GM18505 (cell line): Measurements from ENCODE around the gene FSHR.

Experiments
- ATAC-seq: cut with Tn5 transposase; IDR thresholded peaks from one replicate; pipeline ENCODE4 v1.9.1; 2021; ENCODE audit not compliant: unreplicated experiment
- POLR2A ChIP-seq: IDR thresholded peaks from 4 replicates; pipeline ENCODE4 v1.6.1; 2011; ENCODE audit warnings: borderline replicate concordance; ENCODE audit not compliant: insufficient read depth, insufficient read length; ENCODE audit errors: extremely low read depth

The FSHR gene

DNA sequence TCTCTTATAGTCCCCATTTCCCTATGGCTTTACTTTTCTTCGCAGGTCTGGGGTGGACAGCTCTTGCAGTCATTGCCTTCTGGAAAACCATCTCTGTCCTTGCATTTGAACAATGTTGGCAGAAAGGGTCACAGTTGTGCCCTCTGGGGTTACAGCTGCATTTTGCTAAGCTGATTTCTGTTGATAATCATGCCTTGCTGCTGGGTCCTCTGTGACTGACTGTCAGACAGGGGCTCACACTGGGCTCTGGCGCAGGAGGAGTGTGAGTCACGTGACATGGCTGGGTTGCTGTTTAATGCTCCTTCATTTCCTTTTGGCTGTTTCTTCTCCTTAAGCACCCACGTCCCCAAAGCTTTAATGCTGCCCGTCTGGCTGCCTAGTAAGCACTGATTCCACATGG, 202.2 kb downstream of the FSHR start:
- no peak for ATAC-seq
- no peak for TF ChIP-seq POLR2A

DNA sequence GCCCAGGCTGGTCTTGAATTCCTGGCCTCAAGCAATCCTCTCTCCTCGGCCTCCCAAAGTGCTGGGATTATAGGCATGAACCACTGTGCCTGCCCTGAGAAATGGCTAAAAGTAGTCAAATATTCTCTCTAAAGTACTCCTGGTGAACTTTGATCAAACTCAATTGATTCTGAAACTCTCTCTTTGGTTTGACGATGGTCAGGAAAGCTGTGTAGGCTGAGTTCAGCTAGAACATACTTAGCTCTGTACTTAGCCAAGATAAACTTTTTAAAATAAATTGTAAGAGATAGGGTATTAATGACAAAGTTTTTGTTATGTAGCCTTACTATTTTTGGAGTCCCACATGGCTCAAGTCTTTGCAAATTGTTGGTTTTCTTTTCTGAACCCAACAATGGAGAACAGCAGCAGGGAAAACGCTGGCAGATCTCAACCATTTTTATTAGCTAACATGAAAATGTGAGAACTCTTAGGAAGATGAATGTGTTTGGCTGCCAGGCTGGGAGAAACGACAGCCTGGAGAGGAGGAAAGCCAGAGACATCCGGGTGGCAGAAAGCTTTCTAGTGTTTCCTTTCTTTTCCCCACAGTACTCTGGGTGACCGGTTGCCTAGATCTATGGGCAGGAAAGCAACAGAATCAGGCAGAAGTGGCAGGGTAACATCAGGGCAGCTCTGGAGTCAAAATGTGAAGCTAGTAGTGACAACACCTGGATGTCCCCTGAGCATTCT, 205.8 kb downstream of the FSHR start:
- TF ChIP-seq POLR2A, result no peak
- no peak for ATAC-seq

DNA sequence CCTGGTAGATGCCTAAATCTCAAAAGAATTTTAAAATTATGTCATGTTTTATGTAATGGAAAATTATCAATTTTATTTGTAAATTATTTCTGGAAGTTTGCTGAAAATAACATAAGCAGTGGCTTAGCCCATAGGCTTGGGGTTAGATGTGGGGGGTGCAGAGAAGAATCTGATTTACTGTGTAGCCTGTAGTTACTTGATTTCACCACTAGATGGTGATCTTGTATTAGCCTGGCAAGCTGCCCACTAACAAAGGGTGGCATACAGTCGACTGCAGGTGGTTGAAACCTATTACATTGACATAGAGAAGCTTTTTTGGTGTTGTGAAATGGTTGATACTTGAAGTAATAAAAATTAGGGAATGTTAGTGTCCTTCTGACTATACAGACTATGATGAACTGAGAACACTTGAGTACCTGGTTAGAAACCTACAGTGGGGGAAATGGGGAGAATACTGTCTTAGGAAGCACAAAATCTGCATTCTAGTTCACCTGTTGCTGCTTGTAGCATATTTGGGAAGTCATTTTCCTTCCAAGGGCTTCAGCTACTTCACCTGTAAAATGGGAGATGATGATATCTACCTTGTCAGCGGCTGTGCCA, 207.8 kb downstream of the FSHR start:
- TF ChIP-seq POLR2A, result no peak
- ATAC-seq, result peak; percentile 95

GRCh38 chr2:48944956-48945355, 209.4 kb downstream of the FSHR start:
- no peak for TF ChIP-seq POLR2A
- no peak for ATAC-seq

GRCh38 chr2:48943436-48943835, 210.9 kb downstream of the FSHR start:
- no peak for TF ChIP-seq POLR2A
- ATAC-seq, result no peak

DNA sequence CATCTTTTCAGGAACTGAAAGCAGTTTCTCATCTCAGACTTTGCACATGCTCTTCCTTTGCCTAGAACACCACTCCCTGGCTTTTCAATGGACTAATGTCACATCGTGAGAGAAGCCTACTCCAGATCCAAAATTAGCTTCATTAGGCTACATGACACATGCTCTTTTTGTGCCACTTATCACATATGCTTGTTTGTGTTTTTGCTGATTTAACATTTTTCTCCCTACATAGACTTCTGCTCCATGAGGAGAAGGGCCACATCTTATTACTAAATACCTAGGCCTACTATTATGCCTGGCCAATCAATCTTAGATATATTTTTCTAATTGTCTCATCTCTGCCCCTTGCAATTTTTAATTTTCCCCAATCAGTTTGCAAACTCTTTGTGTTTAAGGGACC, 212.4 kb downstream of the FSHR start:
- TF ChIP-seq POLR2A, result no peak
- ATAC-seq, result no peak

DNA sequence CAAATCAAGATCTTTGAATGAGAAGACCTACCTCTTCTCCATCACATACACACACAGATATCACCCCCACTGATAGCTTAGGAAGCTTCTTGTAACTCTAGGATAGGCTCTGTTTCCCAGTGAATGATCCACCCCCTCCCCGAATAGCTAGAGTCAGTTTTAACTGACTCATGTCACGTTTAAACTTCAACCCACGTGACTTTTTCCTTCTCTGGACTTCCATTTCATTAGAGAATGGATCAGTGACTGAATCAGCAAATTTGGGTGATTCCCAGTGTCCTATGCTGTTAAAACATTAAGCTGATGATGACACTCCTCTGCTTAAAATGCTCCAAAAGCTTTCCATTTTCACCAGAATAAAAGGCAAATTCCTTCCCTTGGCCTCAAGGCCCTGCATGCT, 212.9 kb downstream of the FSHR start:
- no peak for TF ChIP-seq POLR2A
- ATAC-seq, result no peak

- no peak for TF ChIP-seq POLR2A
- no peak for ATAC-seq
These were observed 213.7 kb downstream of the FSHR start for GRCh38 chr2:48940606-48941005.

GRCh38 chr2:48939232-48939631, 215.1 kb downstream of the FSHR start:
- TF ChIP-seq POLR2A, result no peak
- ATAC-seq, result no peak

GRCh38 chr2:48938231-48938630, 216.1 kb downstream of the FSHR start:
- ATAC-seq, result no peak

DNA sequence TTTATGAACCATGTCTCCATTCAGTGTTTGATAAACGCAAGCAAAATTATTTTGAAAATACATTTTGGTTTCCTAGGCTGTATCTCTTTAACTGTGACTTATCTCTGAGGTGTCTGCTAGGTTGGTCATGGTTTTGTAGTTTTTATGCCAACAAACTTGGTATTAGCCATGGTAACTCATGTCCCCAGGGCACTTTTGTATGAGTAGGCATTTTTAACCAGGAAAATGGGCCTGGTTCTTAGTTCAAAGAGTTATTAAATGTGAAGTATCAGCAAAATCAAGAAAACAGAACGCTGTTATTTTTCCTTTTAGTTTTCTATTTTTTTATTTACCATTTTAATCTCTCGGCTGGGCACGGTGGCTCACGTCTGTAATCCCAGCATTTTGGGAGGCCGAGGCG, 219.5 kb downstream of the FSHR start:
- no peak for TF ChIP-seq POLR2A
- ATAC-seq, result no peak

More at GRCh38 chr2:48938231-48938630, 216.1 kb downstream of the FSHR start:
- TF ChIP-seq POLR2A, result no peak

DNA sequence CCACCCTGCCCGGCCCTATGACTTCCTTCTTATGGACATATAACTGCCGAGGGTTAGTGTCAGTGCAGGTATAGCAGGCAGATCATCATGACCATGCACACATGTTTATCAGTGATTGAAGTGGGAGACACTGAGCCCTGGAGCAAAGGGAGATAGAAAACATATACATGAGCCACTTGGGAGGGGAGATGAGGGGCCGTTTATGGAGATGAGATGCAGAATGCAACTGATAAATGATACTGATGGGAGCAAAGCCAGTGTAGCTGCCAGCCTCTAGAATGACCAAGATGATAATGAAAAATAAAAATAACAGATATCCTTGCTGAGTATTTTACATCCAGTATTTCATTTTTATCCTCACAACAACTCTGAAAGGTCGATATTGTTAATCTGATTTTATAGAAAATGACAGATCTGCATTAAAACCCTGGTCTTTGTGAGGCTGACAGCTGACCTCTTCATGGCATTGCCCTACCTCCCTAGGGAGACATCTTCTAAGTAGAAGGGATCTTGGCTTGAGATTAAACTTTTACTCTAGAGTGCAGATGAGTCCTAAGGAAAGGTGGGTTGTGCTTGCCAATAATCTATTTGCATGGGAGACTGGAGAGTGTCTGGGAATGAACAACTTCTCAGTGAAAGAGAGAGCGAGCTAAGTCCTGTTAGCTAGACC, 220.4 kb downstream of the FSHR start:
- no peak for ATAC-seq
- no peak for TF ChIP-seq POLR2A

GRCh38 chr2:48932667-48933066, 221.6 kb downstream of the FSHR start:
- no peak for TF ChIP-seq POLR2A
- no peak for ATAC-seq

GRCh38 chr2:48929571-48930301, 224.6 kb downstream of the FSHR start:
- TF ChIP-seq POLR2A, result no peak
- ATAC-seq, result no peak

DNA sequence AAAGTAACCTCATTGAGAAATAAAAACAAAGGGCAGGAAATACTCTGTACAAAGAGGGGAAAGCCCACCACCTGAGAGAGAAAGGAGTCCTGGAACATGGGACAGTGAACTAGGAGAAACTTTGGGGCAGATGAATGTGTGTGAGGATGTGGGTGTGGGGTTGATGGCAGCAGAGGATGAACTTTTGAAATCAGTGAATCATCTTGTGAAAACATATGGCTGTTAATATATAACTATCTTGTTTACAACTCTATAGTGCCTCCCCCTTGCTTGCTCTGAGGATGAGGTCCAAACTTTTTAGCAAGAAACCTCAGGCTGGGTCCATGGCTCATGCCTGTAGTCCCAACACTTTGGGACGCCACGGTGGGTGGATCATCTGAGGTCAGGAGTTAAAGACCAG, 227.0 kb downstream of the FSHR start:
- peak; percentile 70 for ATAC-seq
- TF ChIP-seq POLR2A, result no peak
